GM12878 (cell line): ENCODE results near the gene MEIG1.
"Not testable (repeated sequence)": the region's sequence is repeated elsewhere in the genome, so short reads cannot be mapped to it uniquely, and the experiment has no call there.

Source experiments
- CBX3 ChIP-seq: fragments of 200-600 bp; sonication (generic); IDR thresholded peaks from 2 replicates; pipeline ENCODE4 v1.6.1; 2016; ENCODE audit warnings: low read depth, borderline replicate concordance
- FOXM1 ChIP-seq: IDR thresholded peaks from 2 replicates; pipeline ENCODE4 v1.6.1; 2012; ENCODE audit warnings: low read depth, mild to moderate bottlenecking, inconsistent platforms, low read length, moderate library complexity
- NRF1 ChIP-seq: conservative IDR thresholded peaks from 2 replicates; pipeline ENCODE4 v1.6.1; 2011; ENCODE audit warnings: mild to moderate bottlenecking, low read depth, low read length, improper control_type of control experiment

DNA sequence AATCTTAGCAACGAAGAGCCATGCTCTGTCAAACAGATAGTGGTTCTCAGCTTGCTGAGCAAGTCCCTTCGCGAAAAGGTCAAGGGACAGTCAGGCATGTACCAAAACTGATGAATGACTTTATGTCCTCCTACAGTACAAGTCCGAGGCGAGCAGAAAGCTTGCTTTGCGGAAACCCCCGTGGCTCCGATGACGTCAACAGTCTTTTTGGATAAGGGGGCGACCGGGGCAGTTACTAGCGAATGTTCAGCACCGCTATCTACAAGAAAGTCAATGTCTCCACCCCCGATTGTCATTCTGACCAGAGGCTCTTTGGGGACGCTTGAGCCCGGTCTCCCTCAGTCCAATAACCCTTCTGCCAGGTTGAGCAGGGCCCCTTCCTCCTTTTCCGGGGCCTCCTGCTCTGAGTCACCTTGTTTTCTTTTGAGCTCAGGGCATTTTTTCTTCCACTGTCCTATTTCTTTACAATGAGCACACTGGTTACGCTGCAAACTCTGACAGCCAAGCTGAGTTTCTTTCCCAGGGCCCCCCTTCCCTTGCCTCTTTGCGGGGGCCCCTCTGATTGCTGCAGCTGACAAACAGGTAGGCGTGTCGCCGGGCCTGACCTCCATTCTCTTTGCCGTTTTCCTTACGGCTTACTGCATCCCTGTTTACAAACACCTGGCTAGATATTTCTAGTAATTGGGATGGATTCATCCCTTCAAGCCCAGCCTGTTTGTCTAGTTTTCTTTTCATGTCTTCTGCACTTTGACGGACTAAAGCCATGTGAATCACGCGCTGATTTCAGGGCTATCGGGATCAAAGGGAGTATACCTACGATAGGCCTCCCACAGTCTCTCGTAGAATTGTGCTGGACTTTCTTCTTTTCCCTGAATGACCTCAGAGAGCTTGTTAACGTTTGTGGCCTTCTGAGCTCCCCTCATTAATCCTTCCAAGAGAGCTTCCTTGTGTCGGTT, 34.6 kb downstream of the MEIG1 start:
- not testable (repeated sequence) for TF ChIP-seq NRF1, FOXM1, CBX3
